Skeletal muscle cell (primary cell): ENCODE data around the gene PDCD11.
"Not testable (repeated sequence)": the region's sequence is repeated elsewhere in the genome, so short reads cannot be mapped to it uniquely, and the experiment has no call there.

Experiments
- DNase-seq: peaks from one replicate; pipeline ENCODE4 v3.0.0-alpha.2; 2010; ENCODE audit warnings: low read depth
- H3K4me3 ChIP-seq: 2 replicates; pipeline ENCODE4 v1.5.1; 2011; ENCODE audit warnings: low read depth, mild to moderate bottlenecking, control low read depth, low read length, moderate library complexity

PDCD11 gene

DNA sequence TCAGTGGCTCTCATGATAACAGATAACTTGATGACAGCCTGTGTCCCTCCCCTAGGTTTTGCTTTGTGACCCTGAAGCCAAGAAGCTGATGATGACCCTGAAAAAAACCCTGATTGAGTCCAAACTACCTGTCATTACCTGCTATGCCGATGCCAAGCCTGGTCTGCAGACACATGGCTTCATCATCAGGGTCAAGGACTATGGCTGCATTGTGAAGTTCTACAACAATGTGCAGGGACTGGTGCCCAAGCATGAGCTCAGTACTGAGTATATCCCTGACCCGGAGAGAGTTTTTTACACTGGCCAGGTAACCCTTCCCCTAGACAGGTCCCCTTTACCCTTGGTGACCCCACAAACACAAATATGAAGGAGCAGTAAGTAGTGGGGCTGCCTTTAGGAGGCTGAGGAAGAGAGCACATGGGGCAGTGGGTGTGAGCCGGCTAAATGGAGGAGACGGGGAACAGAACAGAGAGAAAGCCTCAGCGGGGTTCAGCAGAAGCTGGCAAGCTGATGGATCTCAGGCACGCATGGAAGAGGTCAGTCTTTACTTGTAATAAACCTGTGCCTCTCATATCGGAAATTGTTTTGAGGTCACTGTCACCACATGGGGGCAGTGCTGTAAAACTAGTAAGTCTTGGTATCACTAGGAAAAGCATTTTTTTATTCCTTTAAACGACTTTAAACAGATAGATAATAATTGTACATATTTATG lies 20.2 kb downstream of the PDCD11 start:
- H3K4me3 ChIP-seq: no peak overlapping the region
- DNase-seq: peak; percentile 11

GRCh38 chr10:103417148-103417469 lies 20.7 kb downstream of the PDCD11 start:
- not testable (repeated sequence) for H3K4me3 ChIP-seq, DNase-seq

DNA sequence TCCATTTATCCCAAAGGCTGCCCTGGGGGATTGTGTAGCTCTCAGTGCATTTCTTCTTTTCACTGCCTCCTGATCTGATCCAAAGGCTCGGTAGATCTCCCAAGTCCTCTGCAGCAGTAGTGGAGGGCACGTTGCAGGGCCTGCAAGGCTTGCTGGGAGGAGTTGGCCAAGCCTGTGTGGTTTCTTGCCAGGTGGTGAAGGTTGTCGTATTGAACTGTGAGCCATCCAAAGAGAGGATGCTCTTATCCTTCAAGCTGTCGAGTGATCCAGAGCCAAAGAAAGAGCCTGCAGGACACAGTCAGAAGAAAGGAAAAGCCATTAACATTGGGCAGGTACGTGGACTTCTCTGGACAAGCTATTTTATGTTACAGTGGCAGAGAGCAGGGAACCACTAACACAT lies 21.2 kb downstream of the PDCD11 start:
- no peak for DNase-seq
- H3K4me3 ChIP-seq: no peak overlapping the region

DNA sequence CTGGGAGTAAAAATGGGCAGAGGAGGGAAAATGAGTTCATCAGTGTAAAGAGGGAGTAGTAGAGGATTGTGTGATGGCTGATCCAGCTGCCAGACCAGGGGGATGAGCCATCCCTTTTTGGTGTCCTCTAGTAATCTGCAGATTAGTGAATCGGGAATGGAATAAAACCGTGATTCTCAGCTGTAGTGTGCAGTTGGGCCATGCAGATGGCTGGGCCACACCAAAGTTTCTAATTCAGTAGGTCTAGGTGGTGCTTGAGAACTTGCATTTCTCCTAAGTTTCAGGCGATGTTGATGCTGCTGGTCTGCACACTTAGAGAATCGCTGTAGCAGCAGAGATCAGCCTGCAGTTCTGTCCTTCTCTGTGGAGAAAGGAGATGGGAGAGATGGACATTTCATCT lies 22.7 kb downstream of the PDCD11 start:
- no peak for DNase-seq

GRCh38 chr10:103423748-103424147 lies 27.3 kb downstream of the PDCD11 start:
- no peak overlapping the region for H3K4me3 ChIP-seq
- no peak for DNase-seq

More for the DNA sequence above, 22.7 kb downstream of the PDCD11 start:
- H3K4me3 ChIP-seq: no peak overlapping the region

DNA sequence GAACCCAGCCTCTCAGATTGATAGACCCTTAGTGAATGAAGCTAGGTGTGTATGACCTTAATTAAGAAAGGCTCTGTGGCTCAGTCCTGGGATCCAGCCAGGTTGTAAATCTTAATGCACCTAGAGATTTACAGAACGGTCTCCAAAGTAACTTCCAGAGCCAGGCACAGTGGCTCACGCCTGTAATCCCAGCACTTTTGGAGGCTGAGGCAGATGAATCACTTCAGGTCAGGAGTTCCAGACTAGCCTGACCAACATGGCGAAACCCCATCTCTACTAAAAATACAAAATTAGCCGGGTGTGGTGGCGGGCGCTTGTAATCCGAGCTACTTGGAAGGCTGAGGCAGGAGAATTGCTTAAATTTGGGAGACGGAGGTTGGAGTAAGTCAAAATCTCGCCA lies 31.4 kb downstream of the PDCD11 start:
- no peak for DNase-seq
- no peak overlapping the region for H3K4me3 ChIP-seq

GRCh38 chr10:103428989-103429643 lies 32.7 kb downstream of the PDCD11 start:
- H3K4me3 ChIP-seq: no peak overlapping the region
- DNase-seq: no peak

DNA sequence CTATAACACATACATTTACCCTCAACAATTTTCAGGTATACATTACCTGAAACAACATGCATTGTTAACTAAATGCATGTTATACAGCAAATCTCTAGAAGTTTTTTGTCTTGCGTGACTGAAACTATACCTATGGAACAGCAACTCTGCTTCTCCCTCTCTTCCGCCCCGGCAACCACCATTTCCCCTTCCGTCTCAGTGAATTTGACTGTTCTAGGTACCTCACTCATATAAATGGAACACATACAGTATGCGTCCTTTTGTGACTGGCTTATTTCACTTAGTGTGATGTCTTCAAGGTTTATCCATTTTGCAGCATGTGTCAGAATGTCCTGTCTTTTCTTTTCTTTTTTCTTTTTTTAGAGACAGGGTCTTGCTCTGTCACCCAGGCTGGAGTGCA lies 33.2 kb downstream of the PDCD11 start:
- H3K4me3 ChIP-seq: no peak overlapping the region
- DNase-seq: no peak

- H3K4me3 ChIP-seq: no peak overlapping the region
- DNase-seq: no peak
Observed at GRCh38 chr10:103431902-103432301, 35.5 kb downstream of the PDCD11 start.

GRCh38 chr10:103433858-103434257 lies 37.4 kb downstream of the PDCD11 start:
- DNase-seq: peak; percentile 67
- no peak overlapping the region for H3K4me3 ChIP-seq

DNA sequence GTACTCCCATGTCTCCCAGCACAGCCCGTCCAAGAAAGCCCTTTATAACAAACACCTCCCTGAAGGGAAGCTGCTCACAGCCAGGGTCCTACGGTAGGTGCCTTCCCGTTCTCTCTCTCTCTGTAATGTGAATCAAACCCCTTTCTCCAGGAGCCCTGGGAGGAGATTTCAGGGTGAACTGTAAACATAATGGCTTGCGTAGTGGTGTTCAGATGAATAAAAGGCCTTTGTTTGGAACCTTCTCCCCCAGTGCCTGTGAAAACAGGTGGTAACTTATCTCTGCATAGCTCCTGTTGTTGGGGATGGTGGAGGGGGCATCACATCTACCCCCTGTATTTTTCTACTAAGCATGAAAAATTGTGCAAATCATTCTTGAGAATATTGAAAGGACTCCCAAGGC lies 43.4 kb downstream of the PDCD11 start:
- DNase-seq: no peak
- H3K4me3 ChIP-seq: no peak overlapping the region

DNA sequence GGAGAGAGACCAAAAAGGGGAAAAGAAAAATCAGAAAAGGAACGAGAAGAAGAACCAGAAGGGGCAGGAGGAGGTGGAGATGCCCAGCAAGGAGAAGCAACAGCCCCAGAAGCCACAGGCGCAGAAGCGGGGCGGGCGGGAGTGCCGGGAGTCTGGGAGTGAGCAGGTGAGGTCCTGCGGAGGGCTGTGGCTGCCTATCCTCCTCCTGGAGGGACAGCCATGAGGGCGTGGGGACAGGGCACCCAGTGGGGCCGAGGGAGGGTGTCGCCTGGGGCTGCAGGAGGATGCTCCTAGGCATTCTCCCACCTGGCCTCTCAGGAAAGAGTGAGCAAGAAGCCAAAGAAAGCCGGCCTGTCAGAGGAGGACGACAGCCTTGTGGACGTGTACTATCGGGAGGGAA lies 44.0 kb downstream of the PDCD11 start:
- DNase-seq: no peak

GRCh38 chr10:103441206-103441605 lies 44.8 kb downstream of the PDCD11 start:
- no peak overlapping the region for H3K4me3 ChIP-seq
- DNase-seq: no peak

More for the DNA sequence above, 44.0 kb downstream of the PDCD11 start:
- H3K4me3 ChIP-seq: no peak overlapping the region

DNA sequence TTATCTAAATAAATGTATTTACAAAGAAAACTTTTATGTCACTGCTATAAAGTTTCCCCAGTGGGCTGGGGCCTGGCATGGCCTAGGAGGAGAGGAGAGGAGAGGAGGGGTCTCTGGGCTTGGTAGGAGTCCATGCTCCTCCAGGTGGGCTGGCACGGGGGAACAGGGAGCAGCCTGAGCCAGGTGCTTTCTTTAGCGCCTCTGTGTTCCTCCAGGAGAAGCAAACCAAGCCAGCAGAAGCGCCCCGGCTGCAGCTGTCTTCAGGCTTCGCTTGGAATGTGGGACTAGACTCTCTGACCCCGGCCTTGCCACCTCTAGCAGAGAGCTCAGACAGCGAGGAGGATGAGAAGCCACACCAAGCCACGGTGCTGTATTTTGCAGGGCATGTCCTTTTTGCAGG lies 45.2 kb downstream of the PDCD11 start:
- no peak overlapping the region for H3K4me3 ChIP-seq
- DNase-seq: no peak

- no peak overlapping the region for H3K4me3 ChIP-seq
- no peak for DNase-seq
Observed at GRCh38 chr10:103442031-103442461, 45.6 kb downstream of the PDCD11 start.

- H3K4me3 ChIP-seq: no peak overlapping the region
- DNase-seq: no peak
Observed at GRCh38 chr10:103443475-103444185, 47.2 kb downstream of the PDCD11 start.

DNA sequence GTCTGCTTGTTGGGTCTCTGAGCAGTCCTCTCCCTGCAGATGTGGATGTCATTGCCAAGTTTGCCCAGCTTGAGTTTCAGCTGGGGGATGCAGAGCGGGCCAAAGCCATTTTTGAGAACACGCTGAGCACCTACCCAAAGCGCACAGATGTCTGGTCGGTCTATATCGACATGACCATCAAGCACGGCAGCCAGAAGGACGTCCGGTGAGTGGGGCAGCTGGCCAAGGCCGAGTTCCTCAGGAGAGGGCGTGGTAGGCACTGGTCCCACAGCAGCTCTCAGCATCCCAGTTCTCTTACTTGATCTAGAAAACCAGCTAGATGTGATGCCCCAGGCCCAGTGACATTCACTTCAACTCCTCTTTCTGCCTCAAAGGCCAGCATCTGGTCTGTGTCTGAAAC lies 48.1 kb downstream of the PDCD11 start:
- DNase-seq: no peak
- H3K4me3 ChIP-seq: no peak overlapping the region

DNA sequence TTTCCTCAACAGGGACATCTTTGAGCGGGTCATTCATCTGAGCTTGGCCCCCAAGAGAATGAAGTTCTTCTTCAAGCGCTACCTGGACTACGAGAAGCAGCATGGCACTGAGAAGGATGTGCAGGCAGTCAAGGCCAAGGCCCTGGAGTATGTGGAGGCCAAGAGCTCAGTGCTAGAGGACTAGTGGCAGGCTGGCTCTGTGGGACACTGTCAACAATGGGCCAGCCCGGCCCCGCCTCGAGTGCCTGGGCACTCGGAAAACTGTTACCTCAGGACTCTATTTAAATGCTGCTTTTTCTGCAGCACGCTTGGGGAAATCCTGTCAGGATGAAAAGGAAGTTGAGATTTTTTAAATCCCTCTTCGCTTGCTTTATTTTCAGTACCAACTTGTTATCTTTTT lies 48.9 kb downstream of the PDCD11 start:
- DNase-seq: no peak

GRCh38 chr10:103445767-103446567 lies 49.5 kb downstream of the PDCD11 start:
- no peak overlapping the region for H3K4me3 ChIP-seq
- peak; percentile 30 for DNase-seq

More for the DNA sequence above, 48.9 kb downstream of the PDCD11 start:
- no peak overlapping the region for H3K4me3 ChIP-seq

DNA sequence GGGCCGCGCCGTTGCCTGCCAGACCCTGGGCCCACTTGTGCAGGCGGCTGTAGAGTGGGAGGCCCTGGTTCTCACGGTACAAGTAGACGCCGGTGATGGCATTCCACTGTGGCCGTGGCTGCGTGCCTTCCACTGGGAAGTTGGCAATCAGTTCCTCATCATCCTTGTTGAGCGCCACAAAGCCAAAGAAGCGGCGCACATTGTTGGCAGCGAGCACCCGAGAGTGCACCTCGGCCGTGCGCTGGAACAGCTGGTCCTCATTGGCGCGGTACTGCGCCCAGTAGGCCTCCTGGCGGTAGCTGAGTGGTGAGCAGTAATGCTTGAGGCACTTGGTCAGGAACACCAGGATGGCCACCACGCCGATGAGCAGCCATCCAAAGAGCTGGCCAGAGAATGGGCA lies 50.8 kb downstream of the PDCD11 start:
- H3K4me3 ChIP-seq: no peak overlapping the region
- DNase-seq: no peak
